Liver (tissue), 3 donors: Measurements from ENCODE around the gene COA1.

ENCODE experiments used
- EGR1 ChIP-seq, 2 donors: IDR thresholded peaks; 2 replicates each; pipeline ENCODE4 v1.6.1; 2016 to 2018; ENCODE audit warnings: antibody characterized with exemption in 2 of 2, low read depth in 2 of 2
- NR2F2 ChIP-seq: IDR thresholded peaks from 2 replicates; pipeline ENCODE4 v1.6.1; 2016; ENCODE audit warnings: antibody characterized with exemption
- RAD21 ChIP-seq, 2 donors: IDR thresholded peaks; 2 replicates each; pipeline ENCODE4 v1.6.1; 2016; ENCODE audit warnings: antibody characterized with exemption in 2 of 2, mild to moderate bottlenecking in 2 of 2
- RXRA ChIP-seq, 2 donors: IDR thresholded peaks; 2 replicates each; pipeline ENCODE4 v1.6.1; 2017 to 2018; ENCODE audit warnings: antibody characterized with exemption in 2 of 2, mild to moderate bottlenecking in 1 of 2
- SP1 ChIP-seq: IDR thresholded peaks from 2 replicates; pipeline ENCODE4 v1.6.1; 2018; ENCODE audit warnings: antibody characterized with exemption, mild to moderate bottlenecking
- TAF1 ChIP-seq: conservative IDR thresholded peaks from 2 replicates; pipeline ENCODE4 v1.6.1; 2016; ENCODE audit warnings: antibody characterized with exemption, mild to moderate bottlenecking
- YY1 ChIP-seq: IDR thresholded peaks from 2 replicates; pipeline ENCODE4 v1.6.1; 2016; ENCODE audit warnings: antibody characterized with exemption, mild to moderate bottlenecking
- TF ChIP-seq, protein P1 (sequence below): fragments of 150-350 bp; IDR thresholded peaks from 2 replicates; pipeline ENCODE4 v1.5.1; 2017; ENCODE audit warnings: improper control_type of control experiment, low read depth, low read length; ENCODE audit not compliant: missing input control
- TF ChIP-seq, protein P2 (sequence below): IDR thresholded peaks from 2 replicates; pipeline ENCODE4 v1.6.1; 2016; ENCODE audit warnings: antibody characterized with exemption, mild to moderate bottlenecking
- TF ChIP-seq, protein P3 (sequence below): IDR thresholded peaks from 2 replicates; pipeline ENCODE4 v1.6.1; 2016; ENCODE audit warnings: antibody characterized with exemption
- TF ChIP-seq, protein P4 (sequence below): IDR thresholded peaks from 2 replicates; pipeline ENCODE4 v1.6.1; 2016; ENCODE audit warnings: antibody characterized with exemption
- donor health status: healthy.
- donor health status: healthy.

DNA sequence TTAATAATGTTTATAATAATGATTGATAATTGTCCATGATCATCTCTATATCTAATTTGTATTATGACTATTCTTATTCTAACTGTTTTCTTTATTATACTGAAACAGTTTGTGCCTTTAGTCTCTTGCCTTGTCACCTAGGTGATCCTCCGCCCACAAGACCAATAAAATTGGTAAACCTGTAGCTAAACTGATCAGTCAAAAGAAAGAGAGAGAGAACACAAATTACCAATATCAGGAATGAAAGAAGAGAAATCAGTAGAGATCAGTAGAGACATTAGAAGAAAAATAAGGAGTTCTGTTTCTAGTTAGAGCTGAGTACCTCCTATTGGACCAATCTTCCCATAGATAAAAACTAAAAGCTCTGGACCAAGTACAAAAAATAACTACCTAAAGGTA is 6.1 kb upstream of the COA1 start:
- TF ChIP-seq, protein P1, sequence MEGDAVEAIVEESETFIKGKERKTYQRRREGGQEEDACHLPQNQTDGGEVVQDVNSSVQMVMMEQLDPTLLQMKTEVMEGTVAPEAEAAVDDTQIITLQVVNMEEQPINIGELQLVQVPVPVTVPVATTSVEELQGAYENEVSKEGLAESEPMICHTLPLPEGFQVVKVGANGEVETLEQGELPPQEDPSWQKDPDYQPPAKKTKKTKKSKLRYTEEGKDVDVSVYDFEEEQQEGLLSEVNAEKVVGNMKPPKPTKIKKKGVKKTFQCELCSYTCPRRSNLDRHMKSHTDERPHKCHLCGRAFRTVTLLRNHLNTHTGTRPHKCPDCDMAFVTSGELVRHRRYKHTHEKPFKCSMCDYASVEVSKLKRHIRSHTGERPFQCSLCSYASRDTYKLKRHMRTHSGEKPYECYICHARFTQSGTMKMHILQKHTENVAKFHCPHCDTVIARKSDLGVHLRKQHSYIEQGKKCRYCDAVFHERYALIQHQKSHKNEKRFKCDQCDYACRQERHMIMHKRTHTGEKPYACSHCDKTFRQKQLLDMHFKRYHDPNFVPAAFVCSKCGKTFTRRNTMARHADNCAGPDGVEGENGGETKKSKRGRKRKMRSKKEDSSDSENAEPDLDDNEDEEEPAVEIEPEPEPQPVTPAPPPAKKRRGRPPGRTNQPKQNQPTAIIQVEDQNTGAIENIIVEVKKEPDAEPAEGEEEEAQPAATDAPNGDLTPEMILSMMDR: no peak
- TF ChIP-seq, protein P2, sequence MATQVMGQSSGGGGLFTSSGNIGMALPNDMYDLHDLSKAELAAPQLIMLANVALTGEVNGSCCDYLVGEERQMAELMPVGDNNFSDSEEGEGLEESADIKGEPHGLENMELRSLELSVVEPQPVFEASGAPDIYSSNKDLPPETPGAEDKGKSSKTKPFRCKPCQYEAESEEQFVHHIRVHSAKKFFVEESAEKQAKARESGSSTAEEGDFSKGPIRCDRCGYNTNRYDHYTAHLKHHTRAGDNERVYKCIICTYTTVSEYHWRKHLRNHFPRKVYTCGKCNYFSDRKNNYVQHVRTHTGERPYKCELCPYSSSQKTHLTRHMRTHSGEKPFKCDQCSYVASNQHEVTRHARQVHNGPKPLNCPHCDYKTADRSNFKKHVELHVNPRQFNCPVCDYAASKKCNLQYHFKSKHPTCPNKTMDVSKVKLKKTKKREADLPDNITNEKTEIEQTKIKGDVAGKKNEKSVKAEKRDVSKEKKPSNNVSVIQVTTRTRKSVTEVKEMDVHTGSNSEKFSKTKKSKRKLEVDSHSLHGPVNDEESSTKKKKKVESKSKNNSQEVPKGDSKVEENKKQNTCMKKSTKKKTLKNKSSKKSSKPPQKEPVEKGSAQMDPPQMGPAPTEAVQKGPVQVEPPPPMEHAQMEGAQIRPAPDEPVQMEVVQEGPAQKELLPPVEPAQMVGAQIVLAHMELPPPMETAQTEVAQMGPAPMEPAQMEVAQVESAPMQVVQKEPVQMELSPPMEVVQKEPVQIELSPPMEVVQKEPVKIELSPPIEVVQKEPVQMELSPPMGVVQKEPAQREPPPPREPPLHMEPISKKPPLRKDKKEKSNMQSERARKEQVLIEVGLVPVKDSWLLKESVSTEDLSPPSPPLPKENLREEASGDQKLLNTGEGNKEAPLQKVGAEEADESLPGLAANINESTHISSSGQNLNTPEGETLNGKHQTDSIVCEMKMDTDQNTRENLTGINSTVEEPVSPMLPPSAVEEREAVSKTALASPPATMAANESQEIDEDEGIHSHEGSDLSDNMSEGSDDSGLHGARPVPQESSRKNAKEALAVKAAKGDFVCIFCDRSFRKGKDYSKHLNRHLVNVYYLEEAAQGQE: no peak
- no peak for TF ChIP-seq EGR1 (IDR thresholded peaks at IDR 0.05; ENCODE audit: low read depth in 2 of 2)
- TF ChIP-seq NR2F2: no peak
- no peak for TF ChIP-seq RXRA (IDR thresholded peaks at IDR 0.05)
- TF ChIP-seq YY1: no peak
- no peak for TF ChIP-seq SP1
- TF ChIP-seq, protein P3, sequence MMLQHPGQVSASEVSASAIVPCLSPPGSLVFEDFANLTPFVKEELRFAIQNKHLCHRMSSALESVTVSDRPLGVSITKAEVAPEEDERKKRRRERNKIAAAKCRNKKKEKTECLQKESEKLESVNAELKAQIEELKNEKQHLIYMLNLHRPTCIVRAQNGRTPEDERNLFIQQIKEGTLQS: no peak
- no peak for TF ChIP-seq TAF1
- TF ChIP-seq, protein P4, sequence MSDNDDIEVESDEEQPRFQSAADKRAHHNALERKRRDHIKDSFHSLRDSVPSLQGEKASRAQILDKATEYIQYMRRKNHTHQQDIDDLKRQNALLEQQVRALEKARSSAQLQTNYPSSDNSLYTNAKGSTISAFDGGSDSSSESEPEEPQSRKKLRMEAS: no peak
- TF ChIP-seq RAD21 (IDR thresholded peaks at IDR 0.05): no peak
